CD14-positive monocyte (primary cell): ENCODE data around the gene ZNF474. TPM values are rescaled to one million over a fixed set of nuclear protein-coding genes. Genes with fewer than 3 reads are reported as not detected.

Source experiments
- DNase-seq, 3 donors: peaks; one replicate each; pipeline ENCODE4 v3.0.0-alpha.2; 2011 to 2022
- H2AFZ ChIP-seq: 2 replicates; pipeline ENCODE4 v1.6.0; 2012; ENCODE audit warnings: mild to moderate bottlenecking, low read depth, low read length, inconsistent platforms; ENCODE audit not compliant: insufficient read depth, poor library complexity, severe bottlenecking
- H3K27ac ChIP-seq, 2 donors: 1 replicate in 1 of 2; 2 replicates in 1 of 2; pipeline ENCODE4 v1.5.1; 2012 to 2013; ENCODE audit warnings: low read length in 2 of 2, control low read depth in 1 of 2, inconsistent platforms in 1 of 2, low read depth in 1 of 2, mild to moderate bottlenecking in 1 of 2
- H3K27me3 ChIP-seq, 2 donors: one replicate each; pipeline versions ENCODE4 v1.6.0 to v1.6.1; 2011 to 2013; ENCODE audit warnings: low read length in 2 of 2; ENCODE audit not compliant: control insufficient read depth in 2 of 2, insufficient read depth in 2 of 2
- H3K36me3 ChIP-seq, 2 donors: replicated peaks in 1 of 2; 1 replicate in 1 of 2; 2 replicates in 1 of 2; pipeline versions ENCODE4 v1.5.1 to v1.6.1; 2012 to 2013; ENCODE audit warnings: low read length in 2 of 2, control low read depth in 1 of 2, inconsistent platforms in 1 of 2, mild to moderate bottlenecking in 1 of 2; ENCODE audit not compliant: insufficient read depth in 2 of 2, control insufficient read depth in 1 of 2
- H3K4me1 ChIP-seq, 2 donors: 1 replicate in 1 of 2; 2 replicates in 1 of 2; pipeline versions ENCODE4 v1.5.1 to v1.6.1; 2012 to 2013; ENCODE audit warnings: low read length in 2 of 2, control low read depth in 1 of 2, inconsistent platforms in 1 of 2, mild to moderate bottlenecking in 1 of 2, moderate library complexity in 1 of 2; ENCODE audit not compliant: insufficient read depth in 2 of 2, control insufficient read depth in 1 of 2
- H3K4me2 ChIP-seq: replicated peaks from 2 replicates; pipeline ENCODE3; 2012; ENCODE audit warnings: low read length, moderate library complexity, mild to moderate bottlenecking; ENCODE audit not compliant: poor library complexity, severe bottlenecking; ENCODE audit errors: extremely low read depth
- H3K4me3 ChIP-seq, 3 experiments: fragments of 200-600 bp in 1 of 3; sonication (generic) in 1 of 3; replicated peaks in 1 of 3; 1 replicate in 2 of 3; 2 replicates in 1 of 3; pipeline ENCODE4 v1.5.1; 2011 to 2013; ENCODE audit warnings: low read length in 3 of 3, mild to moderate bottlenecking in 3 of 3, control low read depth in 2 of 3, low read depth in 2 of 3, inconsistent platforms in 1 of 3, moderate library complexity in 1 of 3
- H3K79me2 ChIP-seq: 2 replicates; pipeline ENCODE4 v1.6.0; 2012; ENCODE audit warnings: mild to moderate bottlenecking, control low read depth, inconsistent platforms, low read length, moderate library complexity; ENCODE audit not compliant: insufficient read depth
- H3K9ac ChIP-seq: 2 replicates; pipeline ENCODE4 v1.6.0; 2017; ENCODE audit warnings: low read length, mild to moderate bottlenecking; ENCODE audit not compliant: insufficient read depth, poor library complexity, severe bottlenecking
- H3K9me3 ChIP-seq, 2 donors: replicated peaks in 1 of 2; 1 replicate in 1 of 2; 2 replicates in 1 of 2; pipeline versions ENCODE4 v1.5.1 to v1.6.1; 2012 to 2013; ENCODE audit warnings: low read length in 2 of 2, control low read depth in 1 of 2; ENCODE audit not compliant: control insufficient read depth in 1 of 2, insufficient read depth in 1 of 2
- H4K20me1 ChIP-seq: 2 replicates; pipeline ENCODE4 v1.6.0; 2012; ENCODE audit warnings: mild to moderate bottlenecking, low read length, control low read depth, moderate library complexity; ENCODE audit not compliant: insufficient read depth
- H3K27ac Mint-ChIP-seq, 7 donors: one replicate each; pipeline ENCODE4 v1.8.0; 2020; ENCODE audit warnings: mild to moderate bottlenecking in 7 of 7, mixed read lengths in 7 of 7, moderate library complexity in 6 of 7, inconsistent platforms in 2 of 7
- H3K27me3 Mint-ChIP-seq, 3 donors: one replicate each; pipeline ENCODE4 v1.8.0; 2021 to 2022; ENCODE audit warnings: low read depth in 3 of 3, mild to moderate bottlenecking in 3 of 3, mixed read lengths in 3 of 3, moderate library complexity in 3 of 3, inconsistent platforms in 1 of 3
- H3K36me3 Mint-ChIP-seq, 2 donors: one replicate each; pipeline ENCODE4 v1.8.0; 2020; ENCODE audit warnings: mixed read lengths in 2 of 2, inconsistent platforms in 1 of 2, mild to moderate bottlenecking in 1 of 2
- H3K4me1 Mint-ChIP-seq: one replicate; pipeline ENCODE4 v1.8.0; 2020; ENCODE audit warnings: mild to moderate bottlenecking, mixed read lengths
- H3K4me3 Mint-ChIP-seq, 2 donors: one replicate each; pipeline ENCODE4 v1.8.0; 2020; ENCODE audit warnings: mild to moderate bottlenecking in 2 of 2, mixed read lengths in 2 of 2, moderate library complexity in 1 of 2
- H3K9me3 Mint-ChIP-seq, 7 donors: one replicate each; pipeline ENCODE4 v1.8.0; 2020 to 2022; ENCODE audit warnings: mixed read lengths in 7 of 7, mild to moderate bottlenecking in 6 of 7, moderate library complexity in 6 of 7, inconsistent platforms in 2 of 7
- WGBS: methylation state at CpG from one replicate; pipeline ENCODE4 v1.1.5; 2013; ENCODE audit warnings: missing lambda C conversion rate; ENCODE audit not compliant: insufficient coverage; 5-methylcytosine and 5-hydroxymethylcytosine counted together
- intact Hi-C, 2 donors: fragments of 100-400 bp; cut with micrococcal nuclease; formaldehyde crosslinking; loops; one replicate each; pipeline versions ENCODE4 v1.15.0 to v1.15.1; 2023
- polyA plus RNA-seq, 3 donors: library from polyadenylated mRNA; depleted of rRNA in 1 of 3; unstranded in 2 of 3; stranded (reverse) in 1 of 3; fragments of 300-500 nt in 2 of 3; fragments of >200 nt in 1 of 3; fragmentation: Illumina TruSeq in 2 of 3; gene quantifications; 1 replicate in 2 of 3; 2 replicates in 1 of 3; pipeline ENCODE4 v1.2.3, GENCODE V29; 2012 to 2021
- TF ChIP-seq, protein P1 (sequence below): fragments of 200-600 bp; IDR thresholded peaks from one replicate; pipeline ENCODE4 v1.8.0; 2022; ENCODE audit warnings: antibody characterized with exemption, mild to moderate bottlenecking

ZNF474 gene
- polyA plus RNA-seq, 3 donors: 0.09 TPM; not detected in 2

DNA sequence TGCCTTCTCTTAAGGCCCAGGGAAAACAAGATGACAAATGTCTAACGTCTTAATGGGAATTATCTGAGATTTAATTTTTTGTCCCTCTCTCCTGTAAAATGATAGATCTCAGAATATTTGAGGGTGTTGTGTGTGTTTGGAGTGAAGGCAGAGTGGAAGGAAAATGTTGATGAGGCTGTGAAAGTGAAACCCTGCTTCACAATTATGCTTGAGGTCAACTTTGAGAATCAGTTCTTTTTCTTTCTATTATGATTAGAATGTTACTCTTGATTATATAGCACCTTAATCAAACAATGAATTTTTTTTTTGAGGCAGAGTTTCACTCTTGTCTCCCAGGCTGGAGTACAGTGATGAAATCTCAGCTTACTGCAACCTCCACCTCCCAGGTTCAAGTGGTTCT lies 45.8 kb upstream of the ZNF474 start:
- Histone ChIP-seq H3K4me1 (no peaks in the 10 kb centered on the region), H3K4me2 (no peak overlapping the region), H3K27ac (no peak overlapping the region), H3K9me3 (peaks cover 0 to under 1% of the 10 kb centered on the region in 2 donors), H3K9ac (no peak overlapping the region), H3K4me3 (no peak overlapping the region), H3K27me3 (peaks cover 14 to 17% of the 10 kb centered on the region in 2 donors), H4K20me1 (no peaks in the 10 kb centered on the region), H2AFZ (no peak overlapping the region), H3K79me2 (no peaks in the 10 kb centered on the region), H3K36me3 (no peaks in the 10 kb centered on the region)
- intact Hi-C loops: no loop called here
- Mint-ChIP-seq H3K36me3 (no peaks in the 10 kb centered on the region), H3K27me3 (peaks cover 14 to 21% (median 16%) of the 10 kb centered on the region in 3 donors), H3K9me3 (peaks cover 0 to 3% (median 0%) of the 10 kb centered on the region in 7 donors), H3K27ac (no peak overlapping the region), H3K4me1 (no peaks in the 10 kb centered on the region), H3K4me3 (no peak overlapping the region)
- no CpG with 5 or more reads among the region's 1 CpG for WGBS
- TF ChIP-seq, protein P1, sequence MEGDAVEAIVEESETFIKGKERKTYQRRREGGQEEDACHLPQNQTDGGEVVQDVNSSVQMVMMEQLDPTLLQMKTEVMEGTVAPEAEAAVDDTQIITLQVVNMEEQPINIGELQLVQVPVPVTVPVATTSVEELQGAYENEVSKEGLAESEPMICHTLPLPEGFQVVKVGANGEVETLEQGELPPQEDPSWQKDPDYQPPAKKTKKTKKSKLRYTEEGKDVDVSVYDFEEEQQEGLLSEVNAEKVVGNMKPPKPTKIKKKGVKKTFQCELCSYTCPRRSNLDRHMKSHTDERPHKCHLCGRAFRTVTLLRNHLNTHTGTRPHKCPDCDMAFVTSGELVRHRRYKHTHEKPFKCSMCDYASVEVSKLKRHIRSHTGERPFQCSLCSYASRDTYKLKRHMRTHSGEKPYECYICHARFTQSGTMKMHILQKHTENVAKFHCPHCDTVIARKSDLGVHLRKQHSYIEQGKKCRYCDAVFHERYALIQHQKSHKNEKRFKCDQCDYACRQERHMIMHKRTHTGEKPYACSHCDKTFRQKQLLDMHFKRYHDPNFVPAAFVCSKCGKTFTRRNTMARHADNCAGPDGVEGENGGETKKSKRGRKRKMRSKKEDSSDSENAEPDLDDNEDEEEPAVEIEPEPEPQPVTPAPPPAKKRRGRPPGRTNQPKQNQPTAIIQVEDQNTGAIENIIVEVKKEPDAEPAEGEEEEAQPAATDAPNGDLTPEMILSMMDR: no peak
- DNase-seq: no peak

DNA sequence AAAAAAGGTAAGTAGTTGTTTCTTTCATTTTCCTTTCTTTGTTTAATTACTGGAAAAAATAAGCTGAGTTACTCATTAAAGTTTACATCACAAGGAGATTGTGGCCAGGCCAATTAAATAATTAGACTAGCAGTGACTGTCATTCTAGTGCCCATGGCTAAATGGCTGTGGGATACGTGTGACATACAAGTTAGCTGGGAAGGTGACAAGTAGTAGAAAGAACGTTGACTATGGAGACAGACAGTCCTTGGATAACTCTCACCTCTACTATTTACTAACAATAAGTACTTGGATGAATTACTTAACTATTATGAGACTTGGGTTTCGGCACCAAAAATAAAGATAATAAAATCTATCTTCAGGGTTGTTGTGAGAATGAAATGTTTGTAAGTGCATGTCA lies 44.3 kb upstream of the ZNF474 start:
- no peak overlapping the region for H3K4me2 ChIP-seq
- H3K27me3 Mint-ChIP-seq: peaks cover 0 to 6% (median 2%) of the 10 kb centered on the region in 3 donors
- no peak overlapping the region for H3K27ac ChIP-seq
- no peaks in the 10 kb centered on the region for H3K79me2 ChIP-seq
- H2AFZ ChIP-seq: no peak overlapping the region
- no peak overlapping the region for H3K4me3 Mint-ChIP-seq
- no peaks in the 10 kb centered on the region for H3K36me3 Mint-ChIP-seq
- no peaks in the 10 kb centered on the region for H3K9me3 ChIP-seq
- TF ChIP-seq, protein P1: no peak
- peaks cover 2 to 5% of the 10 kb centered on the region in 2 donors for H3K27me3 ChIP-seq
- H3K36me3 ChIP-seq: no peaks in the 10 kb centered on the region
- no peak overlapping the region for H3K9ac ChIP-seq
- H3K4me3 ChIP-seq: no peak overlapping the region
- no peaks in the 10 kb centered on the region for H3K4me1 ChIP-seq
- intact Hi-C loops: no loop called here
- DNase-seq: no peak
- peaks cover 0 to 2% (median 0%) of the 10 kb centered on the region in 7 donors for H3K9me3 Mint-ChIP-seq
- no CpG with 5 or more reads among the region's 3 CpGs for WGBS
- no peak overlapping the region for H3K27ac Mint-ChIP-seq
- H4K20me1 ChIP-seq: no peaks in the 10 kb centered on the region
- no peaks in the 10 kb centered on the region for H3K4me1 Mint-ChIP-seq
